RWPE1 (cell line): Measurements from ENCODE around the gene DBNDD2.

Experiments used
- CTCF ChIA-PET: fragments of 350-600 bp; sonication (Branson Sonifier 250); formaldehyde crosslinking; extraction: SDS; loops from one replicate; lab custom pipeline; 2021; lab: Yijun Ruan, JAX
- POLR2A ChIA-PET: fragments of 400-600 bp; formaldehyde crosslinking; extraction: SDS; loops from one replicate; lab custom pipeline; 2020; ENCODE audit warnings: antibody characterized with exemption; ENCODE audit not compliant: low non-redundant PET; lab: Yijun Ruan, JAX
- DNase-seq: peaks from one replicate; pipeline ENCODE4 v3.0.0; 2012; ENCODE audit warnings: low spot score
- H3K27ac ChIP-seq: fragments of 450-650 bp; 2 replicates; pipeline ENCODE4 v1.5.1; 2017
- CTCF ChIP-seq: fragments of 450-650 bp; conservative IDR thresholded peaks from 2 replicates; pipeline ENCODE4 v1.5.1; 2017; ENCODE audit warnings: low read depth, mild to moderate bottlenecking

DBNDD2 gene

GRCh38 chr20:45452772-45453691, 44.9 kb downstream of the DBNDD2 start:
- H3K27ac ChIP-seq: no peak overlapping the region
- CTCF ChIA-PET: interaction anchor here (0.6 to 2.8 kb wide), 6 partner anchors 8 to 442 kb away, joined by 3 to 14 read pairs (median 4); partner anchors contain the start of gene SYS1
- no peak for TF ChIP-seq CTCF
- POLR2A ChIA-PET: interaction anchor here (0.6 kb wide), 1 partner anchor 10 kb away, joined by 3 read pairs; no protein-coding TSS in a partner anchor
- DNase-seq: no peak

DNA sequence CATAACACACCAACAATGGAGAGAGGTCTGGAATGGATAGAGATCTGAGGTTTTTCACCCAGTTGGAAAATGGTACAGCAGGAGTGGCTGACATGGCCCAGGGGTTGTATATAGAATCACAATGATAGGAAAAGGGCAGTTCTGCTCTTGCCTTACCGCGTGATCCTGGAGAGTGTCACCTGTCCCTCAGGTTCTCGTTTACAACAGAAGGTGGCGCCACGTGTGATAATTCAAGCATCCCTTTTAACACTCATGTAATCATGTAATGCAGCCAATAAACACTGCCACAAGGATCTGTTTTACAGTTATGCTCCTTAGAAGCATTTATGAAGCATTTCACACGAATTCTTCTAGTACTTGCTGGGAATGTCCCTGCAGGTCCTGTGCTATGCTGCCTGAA, 48.5 kb downstream of the DBNDD2 start:
- CTCF ChIA-PET: interaction anchor here (0.7 to 1.7 kb wide), 3 partner anchors 8 to 439 kb away, joined by 4 to 11 read pairs (median 5); no protein-coding TSS in a partner anchor
- H3K27ac ChIP-seq: no peak overlapping the region
- DNase-seq: no peak
- POLR2A ChIA-PET: no interaction called here
- TF ChIP-seq CTCF: no peak; the same call in 1 of the 2 replicates

GRCh38 chr20:45459606-45460005, 51.5 kb downstream of the DBNDD2 start:
- H3K27ac ChIP-seq: no peak overlapping the region
- TF ChIP-seq CTCF: no peak
- POLR2A ChIA-PET: no interaction called here
- CTCF ChIA-PET: interaction anchor here (0.6 to 1.9 kb wide), 5 partner anchors 10 to 312 kb away, joined by 3 to 9 read pairs (median 6); no protein-coding TSS in a partner anchor
- DNase-seq: no peak
